NOMO-1 (cell line): Measurements from ENCODE around the gene RPS27L.
"Not testable (repeated sequence)": the region's sequence is repeated elsewhere in the genome, so short reads cannot be mapped to it uniquely, and the experiment has no call there.

Source experiments
- DNase-seq, 2 experiments: peaks; one replicate each; lab custom pipeline; 2025; ENCODE audit not compliant: unreplicated experiment in 2 of 2; lab: John Stamatoyannopoulos, UW

Gene RPS27L

GRCh38 chr15:63104727-63105126 lies 52.5 kb downstream of the RPS27L start:
- DNase-seq = peak; percentile 30 to 76

- no peak for DNase-seq
Observed at GRCh38 chr15:63103416-63103815, 53.9 kb downstream of the RPS27L start.

GRCh38 chr15:63099581-63099980 lies 57.7 kb downstream of the RPS27L start:
- DNase-seq = not testable (repeated sequence)

GRCh38 chr15:63098901-63099300 lies 58.4 kb downstream of the RPS27L start:
- not testable (repeated sequence) for DNase-seq
